PFSK-1 (cell line): ENCODE data around the gene CHST11.

ENCODE experiments used
- FOXP2 ChIP-seq: optimal IDR thresholded peaks from 2 replicates; pipeline ENCODE3; 2011; ENCODE audit warnings: borderline replicate concordance, control low read depth, inconsistent platforms; ENCODE audit not compliant: insufficient read depth; ENCODE audit errors: extremely low read length, extremely low read depth
- POLR2AphosphoS5 ChIP-seq: IDR thresholded peaks from 2 replicates; pipeline ENCODE4 v1.6.1; 2012; ENCODE audit warnings: low read depth, mild to moderate bottlenecking, control low read depth, low read length, moderate library complexity
- SIN3A ChIP-seq: IDR thresholded peaks from 2 replicates; pipeline ENCODE4 v1.6.1; 2012; ENCODE audit warnings: mild to moderate bottlenecking, low read length, moderate library complexity, borderline replicate concordance; ENCODE audit not compliant: insufficient read depth
- TAF1 ChIP-seq: IDR thresholded peaks from 2 replicates; pipeline ENCODE4 v1.6.1; 2012; ENCODE audit warnings: low read length, control low read depth, borderline replicate concordance; ENCODE audit not compliant: insufficient read depth
- TF ChIP-seq, protein P1 (sequence below), 2 experiments: IDR thresholded peaks; 2 replicates each; pipeline versions ENCODE4 v1.6.1 to v1.8.0; 2011 to 2012; ENCODE audit warnings: low read depth in 2 of 2, low read length in 2 of 2, control low read depth in 1 of 2, inconsistent platforms in 1 of 2, mild to moderate bottlenecking in 1 of 2, moderate library complexity in 1 of 2; ENCODE audit not compliant: insufficient read depth in 1 of 2

GRCh38 chr12:104701301-104701700, 244.6 kb downstream of the CHST11 start:
- no peak for TF ChIP-seq POLR2AphosphoS5
- TF ChIP-seq SIN3A: no peak
- no peak for TF ChIP-seq TAF1
- TF ChIP-seq, protein P1, sequence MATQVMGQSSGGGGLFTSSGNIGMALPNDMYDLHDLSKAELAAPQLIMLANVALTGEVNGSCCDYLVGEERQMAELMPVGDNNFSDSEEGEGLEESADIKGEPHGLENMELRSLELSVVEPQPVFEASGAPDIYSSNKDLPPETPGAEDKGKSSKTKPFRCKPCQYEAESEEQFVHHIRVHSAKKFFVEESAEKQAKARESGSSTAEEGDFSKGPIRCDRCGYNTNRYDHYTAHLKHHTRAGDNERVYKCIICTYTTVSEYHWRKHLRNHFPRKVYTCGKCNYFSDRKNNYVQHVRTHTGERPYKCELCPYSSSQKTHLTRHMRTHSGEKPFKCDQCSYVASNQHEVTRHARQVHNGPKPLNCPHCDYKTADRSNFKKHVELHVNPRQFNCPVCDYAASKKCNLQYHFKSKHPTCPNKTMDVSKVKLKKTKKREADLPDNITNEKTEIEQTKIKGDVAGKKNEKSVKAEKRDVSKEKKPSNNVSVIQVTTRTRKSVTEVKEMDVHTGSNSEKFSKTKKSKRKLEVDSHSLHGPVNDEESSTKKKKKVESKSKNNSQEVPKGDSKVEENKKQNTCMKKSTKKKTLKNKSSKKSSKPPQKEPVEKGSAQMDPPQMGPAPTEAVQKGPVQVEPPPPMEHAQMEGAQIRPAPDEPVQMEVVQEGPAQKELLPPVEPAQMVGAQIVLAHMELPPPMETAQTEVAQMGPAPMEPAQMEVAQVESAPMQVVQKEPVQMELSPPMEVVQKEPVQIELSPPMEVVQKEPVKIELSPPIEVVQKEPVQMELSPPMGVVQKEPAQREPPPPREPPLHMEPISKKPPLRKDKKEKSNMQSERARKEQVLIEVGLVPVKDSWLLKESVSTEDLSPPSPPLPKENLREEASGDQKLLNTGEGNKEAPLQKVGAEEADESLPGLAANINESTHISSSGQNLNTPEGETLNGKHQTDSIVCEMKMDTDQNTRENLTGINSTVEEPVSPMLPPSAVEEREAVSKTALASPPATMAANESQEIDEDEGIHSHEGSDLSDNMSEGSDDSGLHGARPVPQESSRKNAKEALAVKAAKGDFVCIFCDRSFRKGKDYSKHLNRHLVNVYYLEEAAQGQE (IDR thresholded peaks at IDR 0.05; ENCODE audit: insufficient read depth in 1 of 2, low read depth in 2 of 2, low read length in 2 of 2): no peak
- TF ChIP-seq FOXP2: no peak
